HEK293 (cell line): Measurements from ENCODE around the gene LHFPL5.

Experiments
- CTCF ChIA-PET: fragments of 350-600 bp; formaldehyde crosslinking; extraction: SDS; loops from one replicate; lab custom pipeline; 2021; ENCODE audit warnings: antibody characterized with exemption; lab: Yijun Ruan, JAX
- POLR2A ChIA-PET: fragments of 300-600 bp; formaldehyde crosslinking; extraction: SDS; loops from one replicate; lab custom pipeline; 2020; ENCODE audit warnings: antibody characterized with exemption, inconsistent platforms; lab: Yijun Ruan, JAX
- H3K27ac ChIP-seq: fragments of 200-500 bp; sonication (Bioruptor generic); 2 replicates; pipeline ENCODE4 v1.5.1; 2014; ENCODE audit warnings: low read depth, low read length, control low read depth, inconsistent platforms; ENCODE audit errors: extremely low read depth
- H3K36me3 ChIP-seq, 2 experiments: fragments of 200-500 bp in 1 of 2; sonication (Bioruptor generic) in 1 of 2; 1 replicate in 1 of 2; 2 replicates in 1 of 2; pipeline ENCODE4 v1.5.1; 2014 to 2017; ENCODE audit warnings: inconsistent platforms in 2 of 2, low read length in 2 of 2; ENCODE audit not compliant: control insufficient read depth in 2 of 2, insufficient read depth in 1 of 2
- H3K4me1 ChIP-seq: fragments of 200-500 bp; sonication (Bioruptor generic); 2 replicates; pipeline ENCODE4 v1.5.1; 2014; ENCODE audit warnings: mild to moderate bottlenecking, low read length, inconsistent platforms; ENCODE audit not compliant: control insufficient read depth, insufficient read depth
- H3K4me3 ChIP-seq: 2 replicates; pipeline ENCODE4 v1.5.1; 2011; ENCODE audit warnings: low read depth, mild to moderate bottlenecking, control low read depth, low read length, moderate library complexity
- H3K9me3 ChIP-seq: fragments of 200-500 bp; sonication (Bioruptor generic); 2 replicates; pipeline ENCODE4 v1.5.1; 2014; ENCODE audit warnings: low read depth, low read length, inconsistent platforms; ENCODE audit not compliant: control insufficient read depth, insufficient read depth
- BCL11B ChIP-seq: fragments of 450-650 bp; formaldehyde crosslinking; IDR thresholded peaks from 2 replicates; pipeline ENCODE4 v1.5.1; 2016; ENCODE audit warnings: low read depth, missing biosample characterization, missing genetic modification characterization
- PRDM2 ChIP-seq: fragments of 450-650 bp; formaldehyde crosslinking; IDR thresholded peaks from 2 replicates; pipeline ENCODE4 v1.5.1; 2016; ENCODE audit warnings: missing biosample characterization, missing genetic modification characterization, borderline replicate concordance
- ZBTB17 ChIP-seq: fragments of 450-650 bp; formaldehyde crosslinking; IDR thresholded peaks from 2 replicates; pipeline ENCODE4 v1.5.1; 2016; ENCODE audit warnings: missing biosample characterization, missing genetic modification characterization
- ZBTB44 ChIP-seq: fragments of 450-650 bp; IDR thresholded peaks from 2 replicates; pipeline ENCODE4 v1.5.1; 2018; ENCODE audit warnings: missing biosample characterization, mild to moderate bottlenecking, missing genetic modification characterization
- ZFHX2 ChIP-seq: fragments of 450-650 bp; formaldehyde crosslinking; conservative IDR thresholded peaks from 2 replicates; pipeline ENCODE4 v1.5.1; 2016; ENCODE audit warnings: missing biosample characterization, missing genetic modification characterization
- ZNF175 ChIP-seq: fragments of 450-650 bp; formaldehyde crosslinking; IDR thresholded peaks from 2 replicates; pipeline ENCODE4 v1.5.1; 2016; ENCODE audit warnings: missing biosample characterization, missing genetic modification characterization
- ZNF354C ChIP-seq: fragments of 450-650 bp; formaldehyde crosslinking; IDR thresholded peaks from 2 replicates; pipeline ENCODE4 v1.5.1; 2016; ENCODE audit warnings: missing biosample characterization, missing genetic modification characterization, low read depth, borderline replicate concordance
- ZNF518A ChIP-seq: fragments of 450-650 bp; formaldehyde crosslinking; conservative IDR thresholded peaks from 2 replicates; pipeline ENCODE4 v1.5.1; 2016; ENCODE audit warnings: low read depth, missing biosample characterization, missing genetic modification characterization
- ZNF701 ChIP-seq: fragments of 450-650 bp; formaldehyde crosslinking; IDR thresholded peaks from 2 replicates; pipeline ENCODE4 v1.5.1; 2016; ENCODE audit warnings: missing biosample characterization, missing genetic modification characterization
- ZNF843 ChIP-seq: fragments of 450-650 bp; formaldehyde crosslinking; IDR thresholded peaks from 2 replicates; pipeline ENCODE4 v1.5.1; 2016; ENCODE audit warnings: missing biosample characterization, missing genetic modification characterization
- TF ChIP-seq, protein P1 (sequence below): fragments of 450-650 bp; formaldehyde crosslinking; IDR thresholded peaks from 2 replicates; pipeline ENCODE4 v1.5.1; 2016; ENCODE audit warnings: missing biosample characterization, missing genetic modification characterization
- TF ChIP-seq, protein P2 (sequence below): fragments of 450-650 bp; formaldehyde crosslinking; IDR thresholded peaks from 2 replicates; pipeline ENCODE4 v1.5.1; 2016; ENCODE audit warnings: missing biosample characterization, missing genetic modification characterization, low read depth

LHFPL5 gene

DNA sequence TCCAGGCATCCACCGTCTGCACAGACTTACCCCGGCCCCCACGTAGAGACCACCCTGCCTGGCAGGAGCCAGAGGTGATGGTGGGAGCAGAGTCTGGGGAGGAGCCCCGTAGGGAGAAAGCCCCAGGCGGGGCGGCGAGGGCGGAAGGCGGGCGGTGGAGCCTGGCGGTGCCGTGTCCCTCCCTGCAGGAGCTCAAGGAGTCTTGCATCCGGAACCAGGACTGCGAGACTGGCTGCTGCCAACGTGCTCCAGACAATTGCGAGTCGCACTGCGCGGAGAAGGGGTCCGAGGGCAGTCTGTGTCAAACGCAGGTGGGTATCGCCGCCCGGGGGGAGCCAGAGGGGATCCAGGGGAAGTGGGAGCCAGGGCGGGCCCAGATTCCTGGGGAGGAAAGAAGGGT, 18.3 kb upstream of the LHFPL5 start (continued):
- TF ChIP-seq ZBTB44 (tag by site-specific recombination), result no peak
- TF ChIP-seq PRDM2 (tag by site-specific recombination), result no peak
- no peak for TF ChIP-seq ZNF701 (tag by site-specific recombination)
- TF ChIP-seq, protein P1, sequence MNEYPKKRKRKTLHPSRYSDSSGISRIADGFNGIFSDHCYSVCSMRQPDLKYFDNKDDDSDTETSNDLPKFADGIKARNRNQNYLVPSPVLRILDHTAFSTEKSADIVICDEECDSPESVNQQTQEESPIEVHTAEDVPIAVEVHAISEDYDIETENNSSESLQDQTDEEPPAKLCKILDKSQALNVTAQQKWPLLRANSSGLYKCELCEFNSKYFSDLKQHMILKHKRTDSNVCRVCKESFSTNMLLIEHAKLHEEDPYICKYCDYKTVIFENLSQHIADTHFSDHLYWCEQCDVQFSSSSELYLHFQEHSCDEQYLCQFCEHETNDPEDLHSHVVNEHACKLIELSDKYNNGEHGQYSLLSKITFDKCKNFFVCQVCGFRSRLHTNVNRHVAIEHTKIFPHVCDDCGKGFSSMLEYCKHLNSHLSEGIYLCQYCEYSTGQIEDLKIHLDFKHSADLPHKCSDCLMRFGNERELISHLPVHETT (tag by site-specific recombination), result no peak
- peak; percentile 36; the same call in 1 of the 2 replicates for TF ChIP-seq ZFHX2 (tag by site-specific recombination)

- ChIA-PET POLR2A (interaction anchor here (0.6 kb wide), 1 partner anchor 23 kb away, joined by 4 read pairs; no protein-coding TSS in a partner anchor), CTCF (interaction anchor here (0.5 to 1.1 kb wide), 4 partner anchors 16 to 50 kb away, joined by 3 read pairs; partner anchors contain the start of gene ARMC12)
- Histone ChIP-seq H3K27ac (no peak overlapping the region), H3K4me3 (no peak overlapping the region)
- no peak for TF ChIP-seq BCL11B (tag by site-specific recombination)
- no peak for TF ChIP-seq ZNF701 (tag by site-specific recombination)
- no peak for TF ChIP-seq ZNF518A (tag by site-specific recombination)
- no peak for TF ChIP-seq ZBTB17 (tag by site-specific recombination)
- no peak for TF ChIP-seq ZNF354C (tag by site-specific recombination)
- no peak for TF ChIP-seq ZNF843
- TF ChIP-seq, protein P2, sequence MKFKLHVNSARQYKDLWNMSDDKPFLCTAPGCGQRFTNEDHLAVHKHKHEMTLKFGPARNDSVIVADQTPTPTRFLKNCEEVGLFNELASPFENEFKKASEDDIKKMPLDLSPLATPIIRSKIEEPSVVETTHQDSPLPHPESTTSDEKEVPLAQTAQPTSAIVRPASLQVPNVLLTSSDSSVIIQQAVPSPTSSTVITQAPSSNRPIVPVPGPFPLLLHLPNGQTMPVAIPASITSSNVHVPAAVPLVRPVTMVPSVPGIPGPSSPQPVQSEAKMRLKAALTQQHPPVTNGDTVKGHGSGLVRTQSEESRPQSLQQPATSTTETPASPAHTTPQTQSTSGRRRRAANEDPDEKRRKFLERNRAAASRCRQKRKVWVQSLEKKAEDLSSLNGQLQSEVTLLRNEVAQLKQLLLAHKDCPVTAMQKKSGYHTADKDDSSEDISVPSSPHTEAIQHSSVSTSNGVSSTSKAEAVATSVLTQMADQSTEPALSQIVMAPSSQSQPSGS (tag by site-specific recombination), result no peak
- no peak for TF ChIP-seq ZNF175 (tag by site-specific recombination)
- TF ChIP-seq, all 188 proteins: peak for 0
- Histone ChIP-seq H3K4me1 (no peaks in the 10 kb centered on the region), H3K36me3 (no peaks in the 10 kb centered on the region), H3K9me3 (no peaks in the 10 kb centered on the region)
Observed at GRCh38 chr6:35787266-35788218, 17.6 kb upstream of the LHFPL5 start.
